GM11168 (cell line): ENCODE data around the gene UBE2I.
"Not testable (repeated sequence)": the region's sequence is repeated elsewhere in the genome, so short reads cannot be mapped to it uniquely, and the experiment has no call there.

ENCODE experiments used
- in situ Hi-C: fragments of 300-500 bp; cut with MboI; formaldehyde crosslinking; loops from one replicate; pipeline ENCODE4 v1.12.0; 2022; ENCODE audit warnings: low sequenced_read_pairs; ENCODE audit not compliant: unreplicated experiment

Gene UBE2I

GRCh38 chr16:1326946-1327618, 17.6 kb downstream of the UBE2I start:
- in situ Hi-C loops = no loop called here

GRCh38 chr16:1327619-1327947, 18.1 kb downstream of the UBE2I start:
- in situ Hi-C loops = no loop called here

GRCh38 chr16:1328136-1328535, 18.7 kb downstream of the UBE2I start:
- in situ Hi-C loops = not testable (repeated sequence)

GRCh38 chr16:1328961-1329360, 19.5 kb downstream of the UBE2I start:
- in situ Hi-C loops = not testable (repeated sequence)

- in situ Hi-C loops = no loop called here
These were observed 21.0 kb downstream of the UBE2I start for GRCh38 chr16:1330260-1330914.

- in situ Hi-C loops = no loop called here
These were observed 21.7 kb downstream of the UBE2I start for GRCh38 chr16:1330931-1331711.

GRCh38 chr16:1331712-1332617, 22.5 kb downstream of the UBE2I start:
- in situ Hi-C loops = no loop called here

- in situ Hi-C loops = no loop called here
These were observed 23.2 kb downstream of the UBE2I start for GRCh38 chr16:1332618-1333148.

GRCh38 chr16:1333149-1333812, 23.8 kb downstream of the UBE2I start, which contains the start of gene BAIAP3:
TSS of gene BAIAP3 (plus strand) at chr16:1333645. CDS start at chr16:1338550, 4,905 bp downstream.
- in situ Hi-C loops = no loop called here

GRCh38 chr16:1333854-1334700, 24.6 kb downstream of the UBE2I start:
- in situ Hi-C loops = no loop called here

- in situ Hi-C loops = no loop called here
These were observed 25.3 kb downstream of the UBE2I start for GRCh38 chr16:1334739-1335138.

GRCh38 chr16:1335211-1335971, 26.0 kb downstream of the UBE2I start:
- in situ Hi-C loops = no loop called here

GRCh38 chr16:1335996-1336395, 26.6 kb downstream of the UBE2I start:
- in situ Hi-C loops = no loop called here

- in situ Hi-C loops = no loop called here
These were observed 27.2 kb downstream of the UBE2I start for GRCh38 chr16:1336619-1337018.

- in situ Hi-C loops = no loop called here
These were observed 28.1 kb downstream of the UBE2I start for GRCh38 chr16:1337486-1337885.

- in situ Hi-C loops = no loop called here
These were observed 28.8 kb downstream of the UBE2I start for GRCh38 chr16:1338119-1338730.

- in situ Hi-C loops = no loop called here
These were observed 29.6 kb downstream of the UBE2I start for GRCh38 chr16:1338855-1339675.
